DOHH2 (cell line): Measurements from ENCODE around the gene CCDC89.

Experiments
- EZH2phosphoT487 ChIP-seq: fragments of 200-600 bp; sonication (generic); IDR thresholded peaks from 2 replicates; pipeline ENCODE4 v1.6.1; 2017; ENCODE audit warnings: borderline replicate concordance, mild to moderate bottlenecking, antibody characterized with exemption, low read length, moderate library complexity, mixed read lengths
- TF ChIP-seq, protein P1 (sequence below): fragments of 200-600 bp; sonication (generic); IDR thresholded peaks from one replicate; pipeline ENCODE4 v1.5.1; 2014; ENCODE audit warnings: antibody characterized with exemption, mild to moderate bottlenecking, low read depth, low read length; ENCODE audit not compliant: poor library complexity, severe bottlenecking

DNA sequence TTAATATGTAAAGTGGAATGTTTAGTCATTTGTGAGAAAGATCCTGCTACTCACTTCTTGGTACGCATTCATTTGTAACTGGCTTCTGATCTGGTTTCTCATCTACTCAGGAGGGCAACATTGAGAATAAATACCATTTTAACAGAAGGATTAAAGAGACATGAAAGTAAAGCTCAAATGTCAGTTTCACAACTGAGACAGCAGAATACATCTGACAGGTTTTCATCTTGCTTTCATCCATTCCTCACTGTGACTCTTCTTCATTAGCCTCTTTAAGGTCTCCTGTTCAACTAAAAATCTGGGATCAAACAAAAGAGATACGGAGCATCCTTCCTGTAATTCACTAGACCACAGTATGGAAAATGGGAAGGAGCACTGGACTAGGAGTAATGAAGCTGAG, 31.4 kb upstream of the CCDC89 start:
- TF ChIP-seq, protein P1, sequence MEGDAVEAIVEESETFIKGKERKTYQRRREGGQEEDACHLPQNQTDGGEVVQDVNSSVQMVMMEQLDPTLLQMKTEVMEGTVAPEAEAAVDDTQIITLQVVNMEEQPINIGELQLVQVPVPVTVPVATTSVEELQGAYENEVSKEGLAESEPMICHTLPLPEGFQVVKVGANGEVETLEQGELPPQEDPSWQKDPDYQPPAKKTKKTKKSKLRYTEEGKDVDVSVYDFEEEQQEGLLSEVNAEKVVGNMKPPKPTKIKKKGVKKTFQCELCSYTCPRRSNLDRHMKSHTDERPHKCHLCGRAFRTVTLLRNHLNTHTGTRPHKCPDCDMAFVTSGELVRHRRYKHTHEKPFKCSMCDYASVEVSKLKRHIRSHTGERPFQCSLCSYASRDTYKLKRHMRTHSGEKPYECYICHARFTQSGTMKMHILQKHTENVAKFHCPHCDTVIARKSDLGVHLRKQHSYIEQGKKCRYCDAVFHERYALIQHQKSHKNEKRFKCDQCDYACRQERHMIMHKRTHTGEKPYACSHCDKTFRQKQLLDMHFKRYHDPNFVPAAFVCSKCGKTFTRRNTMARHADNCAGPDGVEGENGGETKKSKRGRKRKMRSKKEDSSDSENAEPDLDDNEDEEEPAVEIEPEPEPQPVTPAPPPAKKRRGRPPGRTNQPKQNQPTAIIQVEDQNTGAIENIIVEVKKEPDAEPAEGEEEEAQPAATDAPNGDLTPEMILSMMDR = no peak
- no peak for TF ChIP-seq EZH2phosphoT487
